ENCODE measurements around the gene AHNAK2. TPM values are rescaled to one million over a fixed set of nuclear protein-coding genes. Genes with fewer than 3 reads are reported as not detected.

Gene AHNAK2
- total and polyA plus RNA-seq, 9 donors, result 0.94 to 24.6 (median 3.9) TPM

DNA sequence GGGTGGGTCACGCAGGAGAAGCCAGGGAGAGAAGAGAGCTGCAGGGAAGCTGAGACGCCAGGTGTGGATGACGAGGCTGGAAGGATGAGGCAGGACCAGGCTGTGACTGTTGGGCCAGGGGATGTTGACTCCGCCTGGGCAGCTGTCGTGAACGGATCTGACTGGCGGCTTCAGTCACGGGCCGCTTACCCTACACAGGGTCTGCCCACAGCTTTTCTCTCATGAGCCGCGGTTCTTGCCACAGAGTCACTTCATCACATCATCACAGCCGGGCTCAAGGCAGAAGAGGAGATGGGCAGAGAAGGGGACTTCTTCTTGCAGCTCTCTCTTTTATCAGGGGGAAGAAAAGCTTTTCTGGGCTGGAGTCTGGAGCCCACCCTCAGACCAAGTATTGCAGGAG is 15.1 kb upstream of the AHNAK2 start:
- intact Hi-C loops (cut with DNase I), result no loop called here
- no peaks in the 10 kb centered on the region for H3K27me3 ChIP-seq
- H3K36me3 ChIP-seq, result no peaks in the 10 kb centered on the region
- 95 to 97% (median 96%) methylated on average over 12 of the region's 12 CpGs for WGBS, 3 donors
- no peak for DNase-seq
- H3K27ac ChIP-seq, result no peak overlapping the region
- no peaks in the 10 kb centered on the region for H3K4me1 ChIP-seq (ENCODE audit: insufficient read depth)
- no peak for TF ChIP-seq POLR2A (IDR thresholded peaks at IDR 0.05)
- TF ChIP-seq, protein P1, sequence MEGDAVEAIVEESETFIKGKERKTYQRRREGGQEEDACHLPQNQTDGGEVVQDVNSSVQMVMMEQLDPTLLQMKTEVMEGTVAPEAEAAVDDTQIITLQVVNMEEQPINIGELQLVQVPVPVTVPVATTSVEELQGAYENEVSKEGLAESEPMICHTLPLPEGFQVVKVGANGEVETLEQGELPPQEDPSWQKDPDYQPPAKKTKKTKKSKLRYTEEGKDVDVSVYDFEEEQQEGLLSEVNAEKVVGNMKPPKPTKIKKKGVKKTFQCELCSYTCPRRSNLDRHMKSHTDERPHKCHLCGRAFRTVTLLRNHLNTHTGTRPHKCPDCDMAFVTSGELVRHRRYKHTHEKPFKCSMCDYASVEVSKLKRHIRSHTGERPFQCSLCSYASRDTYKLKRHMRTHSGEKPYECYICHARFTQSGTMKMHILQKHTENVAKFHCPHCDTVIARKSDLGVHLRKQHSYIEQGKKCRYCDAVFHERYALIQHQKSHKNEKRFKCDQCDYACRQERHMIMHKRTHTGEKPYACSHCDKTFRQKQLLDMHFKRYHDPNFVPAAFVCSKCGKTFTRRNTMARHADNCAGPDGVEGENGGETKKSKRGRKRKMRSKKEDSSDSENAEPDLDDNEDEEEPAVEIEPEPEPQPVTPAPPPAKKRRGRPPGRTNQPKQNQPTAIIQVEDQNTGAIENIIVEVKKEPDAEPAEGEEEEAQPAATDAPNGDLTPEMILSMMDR (IDR thresholded peaks at IDR 0.05), result no peak
- no peak for TF ChIP-seq EP300 (IDR thresholded peaks at IDR 0.05)
- no peak overlapping the region for H3K4me3 ChIP-seq
- H3K9me3 ChIP-seq, result no peaks in the 10 kb centered on the region

DNA sequence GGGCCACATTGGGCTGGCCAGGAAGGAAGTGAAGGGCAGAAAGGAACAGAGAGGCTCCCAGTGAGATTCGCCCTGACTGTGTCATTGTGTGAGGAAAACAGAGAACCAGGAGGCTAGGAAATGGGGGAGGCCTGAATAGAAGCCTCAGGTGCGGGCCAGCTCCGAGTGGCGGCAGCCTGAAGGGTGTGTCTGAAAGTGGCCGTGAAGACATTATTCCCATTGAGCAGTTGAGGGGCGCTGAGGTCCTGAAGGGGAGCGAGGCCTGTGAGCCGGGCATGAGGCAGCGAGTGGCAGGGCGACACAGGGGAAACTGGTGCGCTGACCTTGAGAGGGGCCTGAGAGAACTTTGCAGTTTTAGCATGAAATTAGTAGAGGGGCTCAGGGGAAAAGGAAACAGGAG is 14.3 kb upstream of the AHNAK2 start:
- intact Hi-C loops (cut with DNase I), result no loop called here
- 94 to 97% (median 95%) methylated on average over 11 of the region's 11 CpGs for WGBS, 3 donors
- no peak overlapping the region for H3K4me3 ChIP-seq
- TF ChIP-seq, protein P1 (IDR thresholded peaks at IDR 0.05), result no peak
- TF ChIP-seq EP300 (IDR thresholded peaks at IDR 0.05), result no peak
- no peak for TF ChIP-seq POLR2A (IDR thresholded peaks at IDR 0.05)
- H3K27me3 ChIP-seq, result no peaks in the 10 kb centered on the region
- DNase-seq, result no peak
- H3K27ac ChIP-seq, result no peak overlapping the region
- no peaks in the 10 kb centered on the region for H3K9me3 ChIP-seq
- H3K4me1 ChIP-seq (ENCODE audit: insufficient read depth), result no peaks in the 10 kb centered on the region
- H3K36me3 ChIP-seq, result no peaks in the 10 kb centered on the region

DNA sequence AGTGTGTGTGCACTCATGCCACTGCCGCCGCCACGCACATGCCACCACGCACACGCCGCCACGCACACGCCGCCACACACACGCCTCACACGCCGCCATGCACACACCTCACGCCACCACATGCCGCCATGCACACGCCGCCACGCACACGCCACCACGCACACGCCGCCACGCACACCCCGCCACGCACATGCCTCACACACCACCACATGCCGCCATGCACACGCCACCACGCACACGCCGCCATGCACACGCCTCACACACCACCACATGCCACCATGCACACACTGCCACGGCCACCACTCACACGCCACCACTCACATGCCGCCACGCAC is 13.7 kb upstream of the AHNAK2 start:
- Histone ChIP-seq H3K27ac (no peak overlapping the region), H3K4me1 (ENCODE audit: insufficient read depth) (no peaks in the 10 kb centered on the region), H3K27me3 (no peaks in the 10 kb centered on the region), H3K4me3 (no peak overlapping the region), H3K9me3 (no peaks in the 10 kb centered on the region), H3K36me3 (no peaks in the 10 kb centered on the region)
- DNase-seq, result no peak
- intact Hi-C loops (cut with DNase I), result no loop called here
- 95 to 97% (median 96%) methylated on average over 34 of the region's 34 CpGs for WGBS, 3 donors
- TF ChIP-seq POLR2A (IDR thresholded peaks at IDR 0.05), result no peak

DNA sequence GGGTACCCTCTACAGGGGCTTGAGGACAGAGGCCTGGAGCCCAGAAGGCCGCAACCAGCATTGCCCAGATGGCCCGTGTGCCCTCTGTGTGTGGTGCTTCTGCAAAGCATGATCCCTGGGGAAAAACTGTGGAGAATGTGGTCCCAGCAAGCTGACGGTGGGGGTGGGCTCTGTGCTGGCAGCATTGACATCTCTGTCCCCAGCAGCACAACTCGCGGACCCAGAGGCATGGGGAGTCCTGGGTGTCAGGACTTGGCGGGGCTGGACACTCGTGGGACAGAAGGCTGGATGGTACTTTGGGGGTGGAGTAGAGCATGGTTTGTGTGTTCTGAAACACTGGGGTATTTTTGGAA is 11.8 kb upstream of the AHNAK2 start:
- intact Hi-C loops (cut with DNase I), result loop anchor here in 1 of 4 donors (5.0 kb wide), 1 partner anchor 32 kb away; the partner anchor contains the start of gene CDCA4
- H3K4me3 ChIP-seq, result no peak overlapping the region
- TF ChIP-seq, protein P1 (IDR thresholded peaks at IDR 0.05), result no peak
- TF ChIP-seq POLR2A (IDR thresholded peaks at IDR 0.05) (no peak), EP300 (IDR thresholded peaks at IDR 0.05) (no peak)
- H3K27me3 ChIP-seq, result no peaks in the 10 kb centered on the region
- H3K36me3 ChIP-seq, result no peaks in the 10 kb centered on the region
- H3K4me1 ChIP-seq (ENCODE audit: insufficient read depth), result peaks cover 4% of the 10 kb centered on the region
- DNase-seq, result peak in 1 of 5 donors; percentile 9
- no peak overlapping the region for H3K27ac ChIP-seq
- H3K9me3 ChIP-seq, result no peaks in the 10 kb centered on the region
- WGBS, 3 donors, result 90 to 94% (median 93%) methylated on average over 7 of the region's 7 CpGs

DNA sequence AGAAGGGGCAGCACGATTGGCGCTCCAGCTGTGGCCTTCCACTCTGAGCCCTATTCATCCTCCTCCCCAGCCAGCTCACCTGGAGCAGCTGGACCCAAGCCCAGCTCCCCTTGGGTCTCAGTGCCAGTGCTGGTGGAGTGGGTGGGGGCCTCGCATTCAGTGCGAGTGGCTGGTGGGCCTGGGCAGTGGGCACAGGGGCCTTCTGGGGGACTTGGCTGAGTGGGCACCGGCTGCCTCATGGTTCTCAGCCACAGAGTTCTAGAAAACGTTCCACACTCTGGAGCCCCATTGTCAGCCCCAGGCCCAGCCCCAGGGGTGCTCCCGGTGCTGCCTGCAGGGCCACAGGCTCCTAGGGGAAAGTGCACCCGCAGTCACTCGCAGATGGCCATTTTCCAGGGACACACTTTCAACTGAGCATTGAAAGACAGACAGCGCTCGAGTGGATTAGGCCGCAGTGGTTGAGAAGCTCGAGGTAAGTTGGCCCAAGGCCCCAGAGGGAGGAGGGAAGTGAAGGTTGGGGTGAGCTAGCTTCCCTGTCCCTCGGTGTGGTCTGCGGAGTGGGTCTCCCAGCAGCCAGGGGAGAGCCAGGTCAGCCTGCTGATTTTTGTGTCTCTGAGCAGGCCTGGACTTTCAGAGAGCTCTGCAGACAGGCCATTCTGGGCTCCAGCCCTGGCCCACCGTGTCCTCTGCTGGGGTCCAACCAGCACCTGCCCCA is 11.2 kb upstream of the AHNAK2 start:
- Histone ChIP-seq H3K4me1 (ENCODE audit: insufficient read depth) (peaks cover 4% of the 10 kb centered on the region), H3K27me3 (no peaks in the 10 kb centered on the region), H3K36me3 (no peaks in the 10 kb centered on the region), H3K4me3 (no peak overlapping the region), H3K9me3 (no peaks in the 10 kb centered on the region), H3K27ac (no peak overlapping the region)
- TF ChIP-seq POLR2A (IDR thresholded peaks at IDR 0.05) (no peak), EP300 (IDR thresholded peaks at IDR 0.05) (no peak)
- TF ChIP-seq, protein P1 (IDR thresholded peaks at IDR 0.05), result no peak
- DNase-seq, result peak in 1 of 5 donors; percentile 23
- intact Hi-C loops (cut with DNase I), result loop anchor here in 1 of 4 donors (5.0 kb wide), 1 partner anchor 33 kb away; the partner anchor contains the start of gene CDCA4
- WGBS, 3 donors, result 89 to 92% (median 89%) methylated on average over 16 of the region's 16 CpGs

All from ovary (tissue), 9 donors.